Stimulated activated CD4-positive, alpha-beta T cell treated with anti-CD3 and anti-CD28 coated beads, Interleukin-4, amount 100 ng/mL, for 4 hours (primary cell): ENCODE data around the gene CNTNAP5.

Experiments used
- DNase-seq, 2 experiments: peaks; one replicate each; pipeline ENCODE4 v3.0.0-alpha.2; 2020

Gene CNTNAP5

GRCh38 chr2:124482044-124482443 is 457.0 kb downstream of the CNTNAP5 start:
- no peak for DNase-seq

GRCh38 chr2:124482551-124482950 is 457.5 kb downstream of the CNTNAP5 start:
- DNase-seq = no peak

- no peak for DNase-seq
Measured at GRCh38 chr2:124485659-124486058, 460.6 kb downstream of the CNTNAP5 start.

DNA sequence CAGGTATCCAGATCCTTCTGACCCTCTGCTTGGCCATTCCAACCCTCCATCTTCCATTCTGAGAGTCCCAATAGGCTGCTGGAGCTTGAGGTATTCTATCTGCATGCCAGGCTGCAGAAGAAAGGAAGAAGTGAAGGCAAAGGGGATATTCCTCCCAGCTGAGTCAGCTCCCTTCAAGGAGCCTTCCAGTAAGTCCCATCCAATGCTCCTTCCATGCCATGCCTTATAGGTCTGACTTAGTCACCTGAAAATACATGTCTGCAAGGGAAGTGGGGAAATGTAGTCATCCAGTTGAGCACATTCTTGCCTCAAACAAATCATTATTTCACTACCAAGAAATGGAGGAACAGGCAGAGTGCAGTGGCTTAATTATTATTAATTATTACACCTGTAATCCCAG is 464.6 kb downstream of the CNTNAP5 start:
- DNase-seq = no peak

GRCh38 chr2:124501575-124502152 is 476.6 kb downstream of the CNTNAP5 start:
- DNase-seq = no peak

- DNase-seq = no peak
Measured at GRCh38 chr2:124514236-124514635, 489.1 kb downstream of the CNTNAP5 start.

GRCh38 chr2:124520953-124521352 is 495.9 kb downstream of the CNTNAP5 start:
- DNase-seq = no peak

DNA sequence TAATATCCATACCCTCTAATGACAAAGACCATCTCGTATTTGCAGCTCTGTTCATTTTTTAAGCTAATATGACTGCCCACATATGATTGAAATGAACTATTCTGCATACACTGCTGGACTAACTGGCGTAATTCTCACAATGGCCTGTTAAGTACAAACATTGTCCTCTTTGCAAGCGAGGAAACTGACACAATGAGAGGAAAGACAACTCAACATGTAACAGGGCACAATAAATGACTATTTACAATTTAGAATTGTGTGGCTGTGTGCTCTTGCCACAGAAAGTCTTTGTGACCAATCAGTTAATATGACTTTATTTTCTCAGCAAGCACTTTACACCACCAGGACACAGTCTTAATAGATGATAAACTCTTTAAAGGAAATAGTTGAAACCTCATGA is 498.0 kb downstream of the CNTNAP5 start:
- no peak for DNase-seq

DNA sequence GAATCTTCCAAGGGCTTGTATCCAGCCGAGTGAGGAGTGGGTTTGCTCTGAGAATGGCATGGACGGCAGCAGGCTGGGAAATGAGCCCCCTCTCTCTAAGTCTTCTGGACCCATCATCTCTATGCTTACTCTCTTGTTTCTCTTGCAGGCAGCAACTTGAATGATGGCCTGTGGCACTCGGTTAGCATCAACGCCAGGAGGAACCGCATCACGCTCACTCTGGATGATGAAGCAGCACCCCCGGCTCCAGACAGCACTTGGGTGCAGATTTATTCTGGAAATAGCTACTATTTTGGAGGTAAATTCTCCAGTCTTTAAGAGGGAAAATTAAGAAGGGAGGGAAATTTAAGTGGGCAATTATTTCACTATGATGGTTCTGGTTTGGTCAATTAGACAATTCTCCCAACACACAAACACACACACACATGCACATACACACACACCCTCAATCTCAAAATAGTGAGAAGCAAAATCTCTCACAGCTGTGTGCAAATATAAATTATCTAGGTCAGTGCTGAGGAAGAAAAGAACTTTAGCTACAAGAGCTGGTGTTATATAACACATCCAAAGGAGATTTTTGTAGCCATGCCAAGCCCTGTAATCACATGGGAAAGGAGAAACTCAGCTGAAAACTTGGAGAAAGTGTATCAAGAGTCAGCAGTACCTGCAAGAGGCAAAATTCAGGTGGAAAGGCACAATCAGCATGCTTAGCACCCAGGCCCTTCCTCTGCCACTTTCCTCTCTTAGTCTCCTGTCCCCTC is 499.2 kb downstream of the CNTNAP5 start:
- no peak for DNase-seq

GRCh38 chr2:124526221-124526620 is 501.1 kb downstream of the CNTNAP5 start:
- no peak for DNase-seq

DNA sequence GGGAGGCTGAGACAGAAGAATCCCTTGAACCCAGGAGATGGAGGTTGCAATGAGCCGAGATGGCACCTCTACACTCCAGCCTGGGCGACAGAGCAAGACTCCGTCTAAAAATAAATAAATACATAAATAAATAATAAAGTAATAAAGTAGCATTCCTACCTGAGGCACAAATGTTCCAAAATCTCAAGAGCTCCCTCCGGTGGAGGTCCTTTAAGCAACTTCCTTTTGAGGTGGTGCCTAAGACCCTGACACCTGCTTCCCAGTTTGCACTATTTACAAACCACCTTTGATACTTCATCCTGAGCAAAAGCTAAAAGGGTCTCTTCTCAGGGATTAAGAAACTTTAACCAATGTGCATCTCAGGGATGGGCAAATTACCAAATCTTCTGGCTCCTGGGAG is 505.1 kb downstream of the CNTNAP5 start:
- DNase-seq = no peak

DNA sequence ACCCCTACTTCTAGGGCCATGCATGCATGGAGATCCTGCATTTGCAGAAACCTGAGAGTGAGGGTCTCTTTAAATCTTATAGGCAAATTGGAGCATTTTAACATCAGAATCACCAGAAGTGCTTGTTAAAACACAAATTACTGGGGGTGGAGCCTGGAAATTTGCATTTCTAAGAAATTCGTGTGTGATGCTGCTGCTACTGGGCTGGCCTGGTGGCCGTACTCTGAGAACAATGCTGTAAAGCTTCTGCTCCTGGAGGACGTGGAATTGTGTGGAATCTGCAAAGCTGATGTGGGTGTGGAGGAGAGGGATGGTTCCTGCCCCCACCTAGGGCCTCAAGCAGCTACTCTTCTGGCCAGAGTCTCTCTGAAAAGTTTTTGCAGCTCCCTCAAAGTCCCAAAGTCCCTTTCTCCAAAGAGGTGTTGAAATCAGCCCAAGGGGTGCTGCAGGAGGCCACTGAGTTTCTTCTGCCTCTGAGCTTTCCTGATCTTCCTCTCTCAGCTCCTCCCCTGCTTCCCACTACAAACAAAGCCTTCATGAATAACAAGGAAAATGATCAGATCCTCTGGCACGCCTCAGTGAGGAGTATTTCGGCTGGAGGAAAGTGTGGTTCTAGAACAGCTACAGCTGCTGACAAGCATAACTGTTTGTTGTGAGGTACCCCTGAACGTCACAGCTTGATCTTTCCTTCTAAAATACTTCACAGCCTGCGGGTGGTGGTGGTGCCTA is 508.3 kb downstream of the CNTNAP5 start:
- DNase-seq = no peak

GRCh38 chr2:124534028-124534427 is 508.9 kb downstream of the CNTNAP5 start:
- DNase-seq = no peak

DNA sequence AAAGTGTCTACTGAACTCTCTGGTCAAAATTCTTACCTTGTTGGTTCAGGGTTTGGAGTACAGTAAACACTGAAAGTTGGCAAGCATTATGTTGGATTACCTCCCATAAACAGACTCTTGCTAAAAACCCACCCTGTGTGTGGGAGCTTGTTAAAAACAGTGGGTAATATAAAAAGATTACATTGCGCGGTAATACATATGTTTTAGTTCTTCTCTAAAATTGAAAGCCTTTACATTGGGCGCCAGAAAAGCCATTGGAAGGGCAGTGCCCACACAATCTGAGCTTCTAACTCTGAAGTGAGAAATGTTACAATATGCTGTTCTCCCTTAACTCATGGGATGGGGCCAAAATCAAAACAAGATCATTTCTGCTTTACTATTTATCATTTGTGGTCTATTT is 510.7 kb downstream of the CNTNAP5 start:
- no peak for DNase-seq

GRCh38 chr2:124536591-124536990 is 511.5 kb downstream of the CNTNAP5 start:
- no peak for DNase-seq

GRCh38 chr2:124538549-124538948 is 513.5 kb downstream of the CNTNAP5 start:
- no peak for DNase-seq

DNA sequence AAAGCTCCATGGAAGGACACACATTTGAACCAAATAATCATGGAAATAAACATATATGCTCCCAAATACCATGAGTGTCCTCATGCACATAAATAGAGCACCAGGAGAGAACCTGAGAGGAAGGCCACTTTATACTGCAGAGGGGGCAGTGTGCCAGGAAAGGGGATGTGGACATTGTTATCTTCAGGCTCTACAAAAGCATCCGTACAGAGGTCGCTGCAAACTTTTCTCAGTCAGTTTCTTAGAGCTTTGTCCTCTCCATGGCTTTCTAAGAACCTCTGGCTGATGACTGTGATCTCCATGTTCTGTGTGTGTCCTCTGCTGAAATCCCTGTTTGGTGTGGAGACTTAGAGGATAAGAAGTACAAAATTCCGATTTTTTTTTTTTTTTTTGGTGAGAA is 515.7 kb downstream of the CNTNAP5 start:
- no peak for DNase-seq

DNA sequence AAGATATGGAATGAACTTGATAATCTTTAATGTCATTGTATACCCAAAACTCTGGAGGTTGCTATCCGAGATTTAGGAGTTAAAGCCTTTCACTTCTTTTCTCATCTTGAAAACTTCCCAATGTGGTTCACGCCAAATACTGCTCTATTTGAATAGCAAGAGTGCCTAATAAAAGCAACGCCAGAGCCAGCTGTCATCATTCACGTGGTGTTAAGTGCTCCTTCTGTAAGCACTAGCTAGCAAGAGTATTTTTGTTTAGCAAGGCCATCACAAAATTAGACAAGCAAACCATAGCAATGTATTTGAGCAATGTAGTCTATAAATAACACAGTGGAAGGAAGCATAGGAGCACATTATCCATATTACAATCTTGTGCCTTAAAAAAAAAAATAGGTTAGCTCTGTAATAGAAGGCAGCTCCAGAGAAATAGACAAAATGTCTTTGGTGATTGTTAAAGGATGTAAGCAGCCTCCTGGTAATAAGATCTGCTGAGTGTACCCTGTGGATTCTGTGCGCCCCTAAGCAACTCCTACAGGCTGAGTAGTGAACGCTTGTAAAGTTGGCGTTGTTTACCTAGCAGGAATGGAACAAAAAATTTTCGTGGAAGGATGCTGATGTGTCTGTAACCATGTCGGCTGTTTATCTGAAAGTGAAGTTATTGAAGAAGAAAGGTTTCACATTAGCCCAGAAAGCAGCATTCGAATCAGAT is 518.0 kb downstream of the CNTNAP5 start:
- DNase-seq = no peak

DNA sequence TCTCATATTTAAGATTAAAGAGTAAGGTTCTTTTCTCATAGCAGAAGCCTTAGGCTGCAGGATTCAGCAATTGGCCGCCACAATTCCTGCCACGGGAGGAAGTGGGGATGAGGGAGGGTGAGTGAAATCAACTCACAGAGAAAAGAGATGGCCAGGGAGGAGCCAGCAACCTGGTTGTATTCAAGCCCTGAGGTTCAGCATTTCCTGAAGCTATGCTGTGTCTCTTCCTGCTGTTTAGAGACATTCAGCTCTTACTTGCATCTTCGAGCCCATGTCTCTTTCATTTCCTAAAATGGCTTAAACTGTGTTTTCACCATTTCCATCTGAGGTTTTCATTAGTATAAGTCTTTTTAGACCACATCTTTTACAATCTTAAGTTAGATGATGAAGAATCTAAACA is 522.6 kb downstream of the CNTNAP5 start:
- no peak for DNase-seq

DNA sequence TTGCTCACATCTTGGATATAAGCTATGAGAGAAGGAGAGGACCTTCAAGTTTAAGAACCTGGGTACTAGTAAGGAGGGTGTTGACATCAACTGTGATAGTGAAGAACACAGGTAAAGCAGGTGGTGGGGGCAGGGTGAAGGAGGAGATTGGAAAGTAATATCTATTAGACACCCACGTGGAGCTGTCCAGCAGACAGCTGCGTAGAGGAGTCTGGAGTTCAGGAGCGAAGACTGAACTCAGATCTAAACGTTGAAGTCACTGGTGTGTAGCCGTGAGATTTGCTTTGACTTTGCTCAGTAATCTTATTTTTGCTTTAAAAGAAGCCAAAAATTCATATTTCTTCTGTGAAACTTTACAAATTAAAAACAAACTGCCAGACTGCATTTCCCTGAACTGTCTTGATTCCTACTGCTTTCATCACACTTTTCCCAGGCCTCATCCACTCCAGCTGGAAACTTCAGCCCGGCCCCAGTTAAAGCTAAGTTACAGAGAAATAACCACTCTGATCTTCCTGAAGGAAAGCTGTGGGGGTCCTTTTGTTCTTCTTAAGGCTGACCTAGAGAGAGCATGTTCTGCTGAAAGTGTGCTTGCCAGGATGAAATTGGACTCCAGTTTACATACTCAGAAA is 533.3 kb downstream of the CNTNAP5 start:
- no peak for DNase-seq

DNA sequence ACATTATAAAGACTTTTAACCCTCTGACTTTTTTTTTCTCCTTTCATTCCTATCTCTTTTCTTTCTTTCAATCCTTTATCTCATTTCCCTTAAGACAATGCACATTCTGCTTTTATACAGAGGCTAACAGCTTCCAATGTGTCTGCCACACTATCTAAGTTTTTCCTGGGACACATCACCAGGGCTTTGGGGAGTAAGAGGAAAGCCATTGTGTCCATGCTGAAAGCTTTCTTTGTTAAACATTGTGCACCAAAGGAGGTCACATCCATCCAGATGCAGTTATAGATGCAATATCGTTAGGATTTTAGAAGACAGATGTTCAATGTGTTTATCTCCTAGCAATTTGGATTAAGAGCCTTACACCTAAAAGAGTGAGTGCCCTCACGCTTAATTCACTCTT is 534.1 kb downstream of the CNTNAP5 start:
- DNase-seq = no peak

- no peak for DNase-seq
Measured at GRCh38 chr2:124560592-124561112, 535.6 kb downstream of the CNTNAP5 start.

DNA sequence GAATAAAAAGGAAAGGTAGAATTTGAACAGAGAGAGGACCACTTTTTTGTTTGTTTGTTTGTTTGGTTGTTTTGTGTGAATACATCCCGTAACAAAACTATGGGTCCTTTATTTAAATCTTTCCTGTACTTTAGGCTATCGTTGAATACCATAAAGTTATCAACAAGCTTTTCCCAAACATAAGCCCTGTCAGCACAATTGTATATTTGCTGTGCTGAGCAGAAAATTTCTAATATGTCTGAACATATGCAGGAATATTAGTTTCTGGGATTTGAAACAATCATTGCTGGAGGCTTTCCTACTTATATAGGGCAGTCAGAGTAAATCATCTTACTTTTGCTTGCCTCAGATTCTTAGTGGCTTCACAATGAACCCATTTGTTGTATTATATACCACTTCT is 536.4 kb downstream of the CNTNAP5 start:
- no peak for DNase-seq
